MCF 10A (cell line): ENCODE results near the gene PPFIA1. TPM values are rescaled to one million over a fixed set of nuclear protein-coding genes. Genes with fewer than 3 reads are reported as not detected.
A peak's percentile ranks its signal among the peaks of the same experiment; 100 is the strongest.

Experiments used
- BruUV-seq: library from RNA; stranded (reverse); fragments of 400-500 nt; replicated peaks from 2 replicates; lab custom pipeline; 2021; lab: Mats Ljungman, UMichigan
- CTCF ChIA-PET: fragments of 300-600 bp; sonication (Branson Sonifier 250); formaldehyde crosslinking; extraction: SDS; loops from one replicate; lab custom pipeline; 2021; ENCODE audit warnings: antibody characterized with exemption, inconsistent platforms; lab: Yijun Ruan, JAX
- POLR2A ChIA-PET: fragments of 300-600, 350-650 bp; sonication (Branson Sonifier 250); formaldehyde crosslinking; extraction: SDS; loops from one replicate; lab custom pipeline; 2020; ENCODE audit warnings: antibody characterized with exemption, inconsistent platforms; lab: Yijun Ruan, JAX
- DNase-seq: peaks from one replicate; pipeline ENCODE4 v3.0.0-alpha.2; 2018; ENCODE audit not compliant: unreplicated experiment
- H3K27ac Mint-ChIP-seq: one replicate; pipeline ENCODE4 v1.8.0; 2022; ENCODE audit warnings: mild to moderate bottlenecking, low read depth, mixed read lengths; ENCODE audit not compliant: unreplicated experiment
- H3K27me3 Mint-ChIP-seq: one replicate; pipeline ENCODE4 v1.8.0; 2022; ENCODE audit warnings: mixed read lengths; ENCODE audit not compliant: insufficient read depth, unreplicated experiment
- H3K36me3 Mint-ChIP-seq: one replicate; pipeline ENCODE4 v1.8.0; 2022; ENCODE audit warnings: mild to moderate bottlenecking, moderate library complexity, mixed read lengths; ENCODE audit not compliant: insufficient read depth, unreplicated experiment
- H3K4me1 Mint-ChIP-seq: one replicate; pipeline ENCODE4 v1.8.0; 2022; ENCODE audit warnings: mixed read lengths; ENCODE audit not compliant: insufficient read depth, unreplicated experiment
- H3K4me3 Mint-ChIP-seq: one replicate; pipeline ENCODE4 v1.8.0; 2022; ENCODE audit warnings: mild to moderate bottlenecking, moderate library complexity, mixed read lengths; ENCODE audit not compliant: unreplicated experiment
- H3K9me3 Mint-ChIP-seq: one replicate; pipeline ENCODE4 v1.8.0; 2022; ENCODE audit warnings: mixed read lengths; ENCODE audit not compliant: unreplicated experiment
- intact Hi-C: fragments of 100-400 bp; cut with micrococcal nuclease; formaldehyde crosslinking; loops from 2 replicates; pipeline ENCODE4 v1.14.1; 2022
- total RNA-seq: library from RNA; stranded (reverse); gene quantifications from 2 replicates; pipeline ENCODE4 v1.2.3, GENCODE V29; 2022
- TF ChIP-seq, protein P1 (sequence below): fragments of 200-600 bp; IDR thresholded peaks from one replicate; pipeline ENCODE4 v1.8.0; 2022; ENCODE audit warnings: antibody characterized with exemption, mild to moderate bottlenecking; ENCODE audit not compliant: unreplicated experiment

Gene PPFIA1
- total RNA-seq, 1 experiment from 2014 or later = 78.8 TPM

DNA sequence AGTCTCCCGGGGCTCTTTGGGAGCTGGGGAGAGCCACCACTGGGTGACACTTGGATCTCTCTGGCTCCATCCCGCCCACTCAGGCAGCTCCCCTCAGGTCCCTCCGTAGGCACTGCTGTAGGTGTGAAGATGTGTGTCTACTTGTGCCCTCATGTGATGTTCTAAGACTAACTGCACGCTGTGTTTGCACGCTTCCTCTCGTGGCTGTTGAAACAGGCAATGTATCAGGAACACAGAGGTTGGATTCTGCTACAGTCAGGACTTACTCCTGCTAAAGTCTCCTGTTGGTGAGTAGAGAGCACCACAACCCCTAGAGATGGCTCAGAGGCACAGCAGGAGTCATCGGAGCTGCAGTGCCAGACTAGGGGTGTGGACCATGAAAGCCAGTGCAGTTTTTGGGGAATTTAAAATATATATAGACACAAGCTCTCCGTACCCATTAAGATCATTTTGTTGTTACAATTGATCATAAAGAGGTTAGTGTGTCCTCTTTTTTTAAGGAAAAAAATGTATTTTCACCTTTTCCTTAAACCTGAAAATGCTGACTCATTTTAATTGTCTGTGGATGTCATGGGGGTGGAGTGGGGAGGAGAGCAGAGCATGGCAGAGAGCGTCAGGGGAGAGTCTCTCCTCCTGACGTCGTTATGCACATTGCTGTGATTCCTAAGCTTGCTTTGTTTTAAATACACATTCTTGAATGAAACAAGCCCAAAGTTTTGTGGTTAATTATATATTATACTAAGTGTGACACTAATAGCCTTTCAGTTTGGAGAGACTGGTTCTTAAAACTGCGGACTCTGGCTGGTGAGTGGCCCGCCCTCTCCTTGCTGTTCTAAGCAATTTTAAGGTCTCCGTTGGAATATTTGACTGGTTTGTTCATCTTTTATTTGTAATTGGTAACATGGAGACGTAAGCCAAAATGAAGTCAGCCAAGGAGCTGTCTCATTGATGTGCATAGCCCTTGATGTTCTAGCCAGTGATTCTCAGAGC lies 111.7 kb downstream of the PPFIA1 start:
- intact Hi-C loops = no loop called here
- no peaks in the 10 kb centered on the region for H3K27me3 Mint-ChIP-seq
- no TSS peak for BruUV-seq

DNA sequence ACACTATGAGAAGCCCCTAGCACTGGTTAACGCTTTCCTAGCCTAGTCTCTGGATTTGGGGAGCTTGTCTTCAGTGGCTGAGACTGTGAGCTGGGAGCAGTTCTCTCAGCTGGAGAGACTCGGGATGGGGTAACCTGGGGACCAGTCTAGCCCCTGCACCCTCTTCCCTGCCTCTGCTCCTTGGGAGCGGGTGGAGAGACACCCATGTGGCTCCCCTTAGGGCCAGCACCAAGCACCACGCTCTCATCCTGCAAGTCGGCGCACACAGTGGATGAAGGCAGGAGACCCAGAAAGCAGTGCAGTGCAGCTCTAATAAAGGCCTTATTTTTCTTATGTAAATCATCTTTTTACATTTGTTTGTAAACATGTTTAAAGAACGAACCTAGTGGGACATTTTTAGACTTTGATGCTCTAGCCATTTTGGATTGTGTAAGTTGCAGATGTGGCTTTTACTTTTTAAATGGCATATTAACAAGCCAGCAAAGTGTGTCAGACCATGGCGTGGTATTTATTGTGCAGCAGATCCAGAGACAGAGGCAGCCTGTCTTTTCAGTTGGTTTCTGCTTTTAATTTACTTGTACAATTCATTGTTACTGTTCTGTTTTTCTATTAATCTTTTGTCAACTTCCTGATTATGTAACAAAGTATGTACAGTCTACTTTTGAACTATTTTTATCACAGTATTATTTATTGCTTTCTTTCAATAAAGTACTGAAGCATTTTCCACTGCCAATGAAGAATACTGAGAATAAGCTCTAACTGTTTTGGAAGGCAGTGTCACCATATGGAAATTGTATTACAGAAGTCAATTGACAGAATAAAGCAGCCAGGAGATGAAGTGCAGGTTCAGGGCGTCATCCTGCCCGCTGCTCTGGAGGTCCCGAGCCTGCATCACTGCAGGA lies 113.4 kb downstream of the PPFIA1 start:
- ChIA-PET POLR2A (interaction anchor here (1.7 kb wide), 1 partner anchor 15 kb away, joined by 4 read pairs; no protein-coding TSS in a partner anchor), CTCF (interaction anchor here (0.6 to 1.5 kb wide), 3 partner anchors 10 to 13 kb away, joined by 3 to 4 read pairs (median 3); no protein-coding TSS in a partner anchor)
- Mint-ChIP-seq H3K27ac (no peak overlapping the region), H3K36me3 (peaks cover 75% of the 10 kb centered on the region), H3K4me3 (no peak overlapping the region), H3K4me1 (no peaks in the 10 kb centered on the region), H3K9me3 (no peaks in the 10 kb centered on the region), H3K27me3 (no peaks in the 10 kb centered on the region)
- BruUV-seq = TSS peak; percentile 41
- TF ChIP-seq, protein P1, sequence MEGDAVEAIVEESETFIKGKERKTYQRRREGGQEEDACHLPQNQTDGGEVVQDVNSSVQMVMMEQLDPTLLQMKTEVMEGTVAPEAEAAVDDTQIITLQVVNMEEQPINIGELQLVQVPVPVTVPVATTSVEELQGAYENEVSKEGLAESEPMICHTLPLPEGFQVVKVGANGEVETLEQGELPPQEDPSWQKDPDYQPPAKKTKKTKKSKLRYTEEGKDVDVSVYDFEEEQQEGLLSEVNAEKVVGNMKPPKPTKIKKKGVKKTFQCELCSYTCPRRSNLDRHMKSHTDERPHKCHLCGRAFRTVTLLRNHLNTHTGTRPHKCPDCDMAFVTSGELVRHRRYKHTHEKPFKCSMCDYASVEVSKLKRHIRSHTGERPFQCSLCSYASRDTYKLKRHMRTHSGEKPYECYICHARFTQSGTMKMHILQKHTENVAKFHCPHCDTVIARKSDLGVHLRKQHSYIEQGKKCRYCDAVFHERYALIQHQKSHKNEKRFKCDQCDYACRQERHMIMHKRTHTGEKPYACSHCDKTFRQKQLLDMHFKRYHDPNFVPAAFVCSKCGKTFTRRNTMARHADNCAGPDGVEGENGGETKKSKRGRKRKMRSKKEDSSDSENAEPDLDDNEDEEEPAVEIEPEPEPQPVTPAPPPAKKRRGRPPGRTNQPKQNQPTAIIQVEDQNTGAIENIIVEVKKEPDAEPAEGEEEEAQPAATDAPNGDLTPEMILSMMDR = no peak
- DNase-seq = no peak
- intact Hi-C loops = no loop called here

More for the DNA sequence above, 111.7 kb downstream of the PPFIA1 start:
- H3K9me3 Mint-ChIP-seq = no peaks in the 10 kb centered on the region
- POLR2A ChIA-PET = no interaction called here
- no peak for DNase-seq
- peaks cover 77% of the 10 kb centered on the region for H3K36me3 Mint-ChIP-seq
- CTCF ChIA-PET = interaction anchor here (0.5 kb wide), 1 partner anchor 87 kb away, joined by 5 read pairs; no protein-coding TSS in a partner anchor
- H3K27ac Mint-ChIP-seq = no peak overlapping the region
- H3K4me1 Mint-ChIP-seq = no peaks in the 10 kb centered on the region
- no peak overlapping the region for H3K4me3 Mint-ChIP-seq
- TF ChIP-seq, protein P1 = no peak

DNA sequence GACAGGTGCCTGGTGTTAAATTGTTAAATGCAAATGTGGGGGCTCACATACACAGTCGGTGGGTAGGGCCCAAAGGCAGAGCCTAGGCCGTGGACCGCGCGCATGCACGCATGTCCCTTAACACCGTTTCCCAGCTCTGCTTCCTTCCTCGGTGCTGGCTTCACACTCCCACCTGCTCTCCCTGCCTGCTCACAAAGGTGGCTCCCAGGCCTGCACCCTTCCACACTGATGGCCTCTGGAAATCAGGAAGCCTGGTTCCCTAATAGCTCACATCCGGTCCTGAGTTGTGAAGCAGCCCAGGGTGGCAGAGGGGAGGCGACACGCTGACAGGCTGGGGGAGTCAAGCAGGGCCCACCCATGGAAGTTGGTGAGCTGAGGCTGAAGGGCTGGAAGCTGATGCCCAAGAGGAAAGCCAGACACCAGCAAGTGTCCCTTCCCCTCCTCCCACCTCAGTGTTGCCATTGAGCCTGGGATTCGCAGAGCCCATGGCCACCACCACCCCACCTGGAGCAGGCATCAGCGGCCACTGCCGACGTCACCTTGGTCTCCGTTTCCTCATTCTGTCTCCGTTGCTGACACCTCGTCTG lies 114.2 kb downstream of the PPFIA1 start:
- POLR2A ChIA-PET = interaction anchor here (1.7 kb wide), 1 partner anchor 15 kb away, joined by 4 read pairs; no protein-coding TSS in a partner anchor
- Mint-ChIP-seq H3K27ac (no peak overlapping the region), H3K4me1 (no peaks in the 10 kb centered on the region), H3K4me3 (no peak overlapping the region), H3K9me3 (no peaks in the 10 kb centered on the region), H3K27me3 (no peaks in the 10 kb centered on the region), H3K36me3 (peaks cover 67% of the 10 kb centered on the region)
- CTCF ChIA-PET = interaction anchor here (0.7 to 1.5 kb wide), 2 partner anchors 11 to 12 kb away, joined by 3 to 4 read pairs; no protein-coding TSS in a partner anchor
- DNase-seq = no peak
- intact Hi-C loops = no loop called here
- TF ChIP-seq, protein P1 = no peak
- no TSS peak for BruUV-seq
